Large intestine (tissue), 3 donors: ENCODE results near the gene EIF2S2. TPM values are rescaled to one million over a fixed set of nuclear protein-coding genes. Genes with fewer than 3 reads are reported as not detected.

Source experiments
- DNase-seq, 2 donors: peaks; one replicate each; pipeline versions ENCODE4 v3.0.0 to v3.0.0-alpha.2; 2013
- H3K27ac ChIP-seq: one replicate; pipeline ENCODE4 v1.5.1; 2013; ENCODE audit warnings: low read length
- H3K27me3 ChIP-seq: 2 replicates; pipeline ENCODE4 v1.6.1; 2013; ENCODE audit warnings: low read length; ENCODE audit not compliant: control insufficient read depth, insufficient read depth
- H3K36me3 ChIP-seq: 2 replicates; pipeline ENCODE4 v1.6.1; 2013; ENCODE audit warnings: low read length; ENCODE audit not compliant: control insufficient read depth, insufficient read depth
- H3K4me1 ChIP-seq: one replicate; pipeline ENCODE4 v1.6.1; 2013; ENCODE audit warnings: low read length; ENCODE audit not compliant: control insufficient read depth, insufficient read depth
- H3K4me3 ChIP-seq: one replicate; pipeline ENCODE4 v1.5.1; 2013; ENCODE audit warnings: low read length
- H3K9me3 ChIP-seq: one replicate; pipeline ENCODE4 v1.6.1; 2013; ENCODE audit warnings: mild to moderate bottlenecking, low read depth, low read length, moderate library complexity; ENCODE audit not compliant: control insufficient read depth
- WGBS: methylation state at CpG from one replicate; pipeline ENCODE4 v1.1.5; 2013; ENCODE audit warnings: low lambda C conversion rate; ENCODE audit not compliant: insufficient coverage; 5-methylcytosine and 5-hydroxymethylcytosine counted together
- polyA plus RNA-seq: library from polyadenylated mRNA; unstranded; fragments of 120-200 nt; gene quantifications from one replicate; pipeline ENCODE4 v1.2.1, GENCODE V29; 2013

The EIF2S2 gene
- polyA plus RNA-seq, 1 donor, result 50.0 TPM

DNA sequence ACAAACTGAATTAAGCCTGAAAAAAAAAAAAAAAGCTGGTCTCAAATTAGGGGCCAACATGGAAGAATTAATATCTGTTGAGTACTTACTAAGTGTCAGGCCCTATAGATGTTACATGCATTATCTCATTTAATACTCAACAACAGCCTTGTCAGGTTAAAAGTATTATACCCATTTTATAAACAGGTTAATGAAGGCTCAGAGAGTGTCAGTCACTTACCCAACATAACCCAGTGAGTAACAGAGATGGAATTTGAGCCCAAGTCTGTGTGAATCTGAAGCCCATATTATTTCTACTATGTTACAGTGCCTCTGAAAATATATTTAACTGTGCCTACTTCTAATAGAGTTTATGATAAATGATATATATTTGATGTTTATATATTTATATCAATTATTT lies 11.3 kb upstream of the EIF2S2 start:
- H3K27ac ChIP-seq, result no peak overlapping the region
- H3K9me3 ChIP-seq, result no peaks in the 10 kb centered on the region
- no peaks in the 10 kb centered on the region for H3K27me3 ChIP-seq
- no peaks in the 10 kb centered on the region for H3K36me3 ChIP-seq
- no peak overlapping the region for H3K4me3 ChIP-seq
- DNase-seq, result no peak
- no peaks in the 10 kb centered on the region for H3K4me1 ChIP-seq

DNA sequence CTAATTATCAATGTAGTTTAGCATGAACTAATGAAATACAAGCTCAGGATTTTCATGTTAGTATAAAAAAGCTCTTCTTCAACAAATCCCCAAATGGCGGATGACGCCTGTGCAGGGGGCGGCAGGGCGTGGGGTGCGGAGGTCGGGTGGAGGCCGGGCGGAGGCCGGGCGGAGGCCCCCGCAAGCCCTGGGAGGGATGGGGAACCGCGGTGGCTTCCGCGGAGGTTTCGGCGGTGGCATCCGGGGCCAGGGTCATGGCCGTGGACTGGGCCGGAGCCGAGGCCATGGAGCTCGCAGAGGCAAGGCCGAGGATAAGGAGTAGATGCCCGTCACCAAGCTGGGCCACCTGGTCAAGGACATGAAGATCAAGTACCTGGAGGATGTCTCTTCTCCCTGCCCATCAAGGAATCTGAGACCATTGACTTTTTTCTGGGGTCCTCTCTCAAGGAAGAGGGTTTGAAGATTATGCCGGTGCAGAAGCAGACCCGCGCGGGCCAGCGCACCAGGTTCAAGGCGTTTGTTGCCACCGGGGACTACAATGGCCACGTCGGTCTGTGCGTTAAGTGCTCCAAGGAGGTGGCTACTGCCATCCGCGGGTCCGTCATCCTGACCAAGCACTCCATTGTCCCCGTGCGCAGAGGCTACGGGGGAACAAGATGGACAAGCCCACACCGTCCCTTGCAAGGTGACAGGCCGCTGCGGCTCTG lies 10.4 kb upstream of the EIF2S2 start:
- no CpG with 5 or more reads among the region's 43 CpGs for WGBS
- no peak overlapping the region for H3K4me3 ChIP-seq

DNA sequence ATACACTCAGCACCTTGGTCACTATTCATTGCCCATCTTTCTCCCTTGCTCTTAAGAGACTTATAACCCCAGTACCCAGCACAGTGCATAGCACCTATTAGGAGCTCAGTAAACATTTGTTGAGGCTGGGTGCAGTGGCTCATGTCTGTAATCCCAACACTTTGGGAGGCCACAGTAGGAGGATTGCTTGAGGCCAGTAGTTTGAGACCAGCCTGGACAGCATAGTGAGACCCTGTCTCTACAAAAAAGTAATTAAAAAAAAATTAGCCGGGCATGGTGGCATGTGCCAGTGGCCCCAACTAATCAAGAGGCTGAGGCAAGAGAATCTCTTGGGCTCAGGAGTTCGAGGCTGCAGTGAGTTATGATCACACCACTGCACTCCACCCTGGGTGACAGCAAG lies 8.2 kb upstream of the EIF2S2 start:
- no peaks in the 10 kb centered on the region for H3K36me3 ChIP-seq
- no peak overlapping the region for H3K27ac ChIP-seq
- H3K4me1 ChIP-seq, result no peaks in the 10 kb centered on the region
- no peak for DNase-seq
- no peaks in the 10 kb centered on the region for H3K27me3 ChIP-seq
- WGBS, result no CpG with 5 or more reads among the region's 2 CpGs
- H3K9me3 ChIP-seq, result no peaks in the 10 kb centered on the region
- no peak overlapping the region for H3K4me3 ChIP-seq

More for the DNA sequence above, 10.4 kb upstream of the EIF2S2 start:
- no peaks in the 10 kb centered on the region for H3K36me3 ChIP-seq
- no peak overlapping the region for H3K27ac ChIP-seq
- DNase-seq, result no peak
- H3K4me1 ChIP-seq, result no peaks in the 10 kb centered on the region
- H3K27me3 ChIP-seq, result no peaks in the 10 kb centered on the region
- no peaks in the 10 kb centered on the region for H3K9me3 ChIP-seq

DNA sequence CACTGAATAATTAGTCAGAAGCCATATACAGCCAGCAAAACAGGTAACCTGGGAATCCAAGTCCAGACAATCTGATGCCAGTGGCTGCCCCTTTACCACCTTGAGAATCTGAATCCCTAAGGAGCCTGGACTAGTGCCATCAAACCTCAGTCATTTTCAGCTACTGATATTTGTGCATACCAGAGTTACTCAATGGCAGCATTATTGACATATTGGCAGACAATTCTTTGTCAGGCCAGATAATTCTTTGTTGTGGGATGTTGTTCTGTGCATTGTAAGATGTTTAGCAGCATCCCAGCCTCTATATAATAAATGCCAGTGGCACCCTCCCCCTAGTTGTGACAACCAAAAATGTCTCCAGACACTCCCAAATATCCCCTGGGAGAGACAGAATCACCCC lies 3.2 kb upstream of the EIF2S2 start:
- Histone ChIP-seq H3K9me3 (no peaks in the 10 kb centered on the region), H3K4me3 (no peak overlapping the region), H3K4me1 (peaks cover 3% of the 10 kb centered on the region), H3K27ac (no peak overlapping the region), H3K36me3 (no peaks in the 10 kb centered on the region), H3K27me3 (no peaks in the 10 kb centered on the region)
- DNase-seq, result no peak

DNA sequence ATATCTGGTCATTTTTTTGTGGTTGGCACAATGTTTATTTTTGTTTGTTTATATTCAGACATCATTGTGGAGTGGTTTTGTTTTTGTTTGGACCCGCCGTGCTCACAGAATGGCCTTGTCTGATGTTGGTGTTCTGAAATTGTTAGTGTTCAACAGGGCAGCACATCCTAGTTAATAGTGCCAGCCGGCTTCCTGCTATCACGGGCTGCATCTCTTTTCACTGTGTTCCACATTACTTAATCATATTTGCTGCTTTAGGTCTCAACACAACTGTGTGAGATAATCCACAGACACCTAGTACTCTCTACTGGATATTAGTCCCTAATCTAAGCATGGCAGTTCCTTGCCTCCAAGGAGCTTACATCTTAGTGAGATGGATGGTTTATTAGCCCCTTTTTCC lies 2.8 kb upstream of the EIF2S2 start:
- Histone ChIP-seq H3K27ac (no peak overlapping the region), H3K9me3 (no peaks in the 10 kb centered on the region), H3K36me3 (no peaks in the 10 kb centered on the region), H3K4me3 (no peak overlapping the region), H3K27me3 (no peaks in the 10 kb centered on the region), H3K4me1 (peaks cover 5% of the 10 kb centered on the region)
- no CpG with 5 or more reads among the region's 4 CpGs for WGBS
- DNase-seq, result no peak

DNA sequence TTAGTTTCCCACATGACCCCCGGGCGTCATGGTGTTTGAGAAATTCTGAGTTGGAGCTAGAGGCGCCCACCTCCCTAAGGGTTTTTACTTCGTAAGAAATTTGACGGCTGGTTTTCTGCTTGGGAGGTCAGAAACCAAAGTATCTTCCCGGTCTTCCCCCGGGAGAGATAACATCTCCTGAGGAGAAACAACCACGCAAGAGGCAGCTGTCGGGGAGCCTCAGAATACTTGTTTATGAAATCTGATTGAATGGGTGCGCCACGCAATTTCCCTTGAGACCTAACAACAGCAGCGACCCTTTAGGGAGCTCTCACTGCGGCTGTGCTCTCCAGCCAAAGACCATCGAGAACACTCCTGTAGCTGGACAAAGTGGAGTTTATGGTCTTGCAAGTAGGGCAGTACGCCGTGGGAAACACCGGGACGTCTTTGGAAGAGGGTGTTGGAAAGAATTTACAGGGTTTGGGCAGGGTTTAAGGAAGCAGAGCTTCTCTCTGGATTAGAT lies 608 bp upstream of the EIF2S2 start:
- H3K4me1 ChIP-seq, result peaks cover 5% of the 10 kb centered on the region
- no peak for DNase-seq
- no CpG with 5 or more reads among the region's 18 CpGs for WGBS
- H3K27me3 ChIP-seq, result no peaks in the 10 kb centered on the region
- H3K27ac ChIP-seq, result peak overlapping the region; percentile 81
- peaks cover 8% of the 10 kb centered on the region for H3K36me3 ChIP-seq
- no peaks in the 10 kb centered on the region for H3K9me3 ChIP-seq
- H3K4me3 ChIP-seq, result peak overlapping the region; percentile 58

DNA sequence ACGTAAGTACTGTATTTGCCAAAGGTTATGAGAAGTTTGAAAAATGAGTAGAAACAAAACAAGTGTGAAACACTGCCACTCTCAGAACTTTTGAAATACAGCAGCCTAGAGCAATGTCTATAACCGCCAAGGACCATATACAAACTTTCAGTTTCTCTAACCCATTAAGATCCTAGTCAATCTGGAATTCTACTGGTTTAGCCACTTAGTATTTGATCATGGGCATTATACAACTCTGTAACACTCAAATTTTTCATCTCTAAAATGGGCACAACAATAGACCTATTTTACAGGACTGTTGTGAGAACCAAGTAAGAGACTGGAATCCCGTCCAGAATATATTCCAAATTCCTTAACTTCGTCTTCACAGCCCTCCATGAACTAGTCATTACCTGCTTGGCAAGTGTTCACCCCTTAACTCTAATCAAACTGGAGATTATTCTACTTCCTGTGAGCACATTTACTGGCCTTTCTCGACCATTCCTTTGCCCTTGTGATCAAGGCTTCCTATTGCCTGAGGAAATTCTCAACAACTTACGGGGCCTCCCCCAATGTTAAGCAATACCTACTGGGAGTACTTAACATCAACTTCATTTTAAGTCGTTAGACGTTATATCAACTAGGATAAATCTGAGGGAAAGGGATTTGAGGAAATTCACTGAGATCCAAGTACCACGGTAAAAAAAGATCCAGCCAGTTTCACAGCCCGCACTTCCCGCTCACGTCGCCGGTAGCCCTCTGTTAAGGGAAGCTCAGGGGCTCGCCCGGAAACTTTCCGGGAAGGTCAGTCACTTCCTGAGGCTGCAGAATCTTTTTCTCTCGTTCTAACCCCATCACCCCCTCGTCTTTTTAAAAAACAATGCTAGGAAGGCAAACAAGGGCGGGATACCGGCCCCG lies 1.1 kb downstream of the EIF2S2 start:
- Histone ChIP-seq H3K27ac (peak overlapping the region; percentile 93), H3K9me3 (no peaks in the 10 kb centered on the region), H3K27me3 (no peaks in the 10 kb centered on the region), H3K36me3 (peaks cover 9% of the 10 kb centered on the region), H3K4me3 (peak overlapping the region; percentile 87), H3K4me1 (peaks cover 5% of the 10 kb centered on the region)
- 7% methylated on average over 3 of the region's 22 CpGs for WGBS
- DNase-seq, result peak; percentile 54 to 82

DNA sequence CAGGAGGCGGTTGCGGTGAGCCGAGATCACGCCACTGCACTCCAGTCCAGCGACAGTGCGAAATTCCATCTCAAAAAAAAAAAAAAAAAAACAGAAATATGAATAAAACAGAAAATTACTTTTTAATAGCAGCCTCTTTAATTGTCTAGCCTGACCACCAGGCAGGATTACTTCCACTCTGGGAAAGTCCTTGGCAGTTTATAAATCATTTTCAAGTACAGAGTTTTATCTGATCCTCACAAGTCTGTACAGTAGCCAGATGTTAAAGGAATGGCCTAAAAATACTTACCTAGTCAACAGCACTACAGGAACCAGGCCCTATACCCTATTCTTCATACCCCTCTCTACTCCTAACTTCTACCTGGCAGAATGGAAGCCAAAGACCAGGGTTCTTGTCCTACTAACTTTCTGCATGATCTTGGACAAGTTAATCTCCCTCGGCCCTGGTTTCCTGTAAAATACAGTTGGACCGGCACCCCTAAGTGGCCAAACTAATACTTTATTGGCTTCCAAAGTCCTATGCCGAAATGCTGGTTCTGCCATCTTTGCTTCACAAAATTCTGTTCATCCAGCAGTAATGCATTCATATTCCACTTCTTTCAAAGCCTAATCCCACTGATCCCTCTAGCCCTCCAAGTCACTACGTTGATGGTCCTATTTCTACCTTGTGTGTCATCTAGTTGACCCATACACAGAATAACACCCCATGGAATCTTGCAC lies 1.9 kb downstream of the EIF2S2 start:
- Histone ChIP-seq H3K4me1 (peaks cover 5% of the 10 kb centered on the region), H3K27ac (peak overlapping the region; percentile 93), H3K9me3 (no peaks in the 10 kb centered on the region), H3K36me3 (peaks cover 12% of the 10 kb centered on the region), H3K4me3 (peak overlapping the region; percentile 87), H3K27me3 (no peaks in the 10 kb centered on the region)
- no CpG with 5 or more reads among the region's 10 CpGs for WGBS
- DNase-seq, result no peak

DNA sequence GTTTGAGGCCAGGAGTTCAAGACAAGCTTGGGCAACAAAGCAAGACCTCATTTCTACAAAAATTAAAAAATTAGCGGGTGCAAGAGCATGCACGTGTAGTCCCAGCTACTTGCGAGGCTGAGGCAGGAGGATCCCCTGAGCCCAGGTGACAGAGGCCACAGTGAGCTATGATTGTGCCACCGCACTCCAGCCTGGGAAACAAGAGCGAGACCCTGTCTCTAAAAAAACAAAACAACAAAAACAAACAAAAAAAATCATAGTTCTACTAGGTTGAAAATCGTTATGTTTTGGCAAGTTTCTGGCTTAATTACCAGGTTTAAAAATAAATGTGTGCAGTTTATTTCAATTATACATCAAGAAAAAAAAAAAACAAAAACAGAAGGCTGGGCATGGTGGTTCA lies 2.6 kb downstream of the EIF2S2 start:
- H3K4me3 ChIP-seq, result no peak overlapping the region
- no peaks in the 10 kb centered on the region for H3K27me3 ChIP-seq
- peaks cover 18% of the 10 kb centered on the region for H3K36me3 ChIP-seq
- H3K9me3 ChIP-seq, result no peaks in the 10 kb centered on the region
- WGBS, result 86% methylated on average over 1 of the region's 6 CpGs
- DNase-seq, result no peak
- H3K4me1 ChIP-seq, result peaks cover 5% of the 10 kb centered on the region
- H3K27ac ChIP-seq, result no peak overlapping the region

DNA sequence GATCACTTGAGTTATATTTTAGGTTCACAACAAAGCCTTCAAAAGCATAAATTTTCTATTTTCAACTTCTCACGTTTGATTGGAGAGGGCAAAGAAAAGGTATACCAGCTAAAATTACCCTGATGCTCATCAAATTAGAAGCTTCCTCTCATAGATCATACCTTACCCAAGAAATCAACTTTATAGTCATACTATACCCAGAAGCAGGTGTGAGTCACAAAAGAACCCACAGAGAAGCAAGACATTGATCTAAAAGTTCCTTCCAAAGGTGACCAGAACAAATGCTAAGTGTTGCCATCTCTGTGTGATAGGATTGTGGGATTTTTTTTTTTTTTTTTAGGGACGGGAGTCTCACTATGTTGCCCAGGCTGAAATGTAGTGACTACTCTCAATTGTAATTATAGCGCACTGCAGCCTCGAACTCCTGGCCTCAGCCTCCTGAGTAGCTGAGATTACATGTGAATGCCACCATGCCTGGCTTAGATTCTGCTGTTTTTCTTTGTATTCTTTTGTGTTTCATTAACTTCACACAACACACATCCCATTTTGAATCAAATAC lies 3.3 kb downstream of the EIF2S2 start:
- Histone ChIP-seq H3K36me3 (peaks cover 24% of the 10 kb centered on the region), H3K27ac (no peak overlapping the region), H3K9me3 (no peaks in the 10 kb centered on the region), H3K27me3 (no peaks in the 10 kb centered on the region), H3K4me3 (no peak overlapping the region), H3K4me1 (peaks cover 5% of the 10 kb centered on the region)
- 100% methylated on average over 2 of the region's 4 CpGs for WGBS
- no peak for DNase-seq
